C4-2B (cell line): ENCODE results near the gene STRIP2.
"Not testable (repeated sequence)": the region's sequence is repeated elsewhere in the genome, so short reads cannot be mapped to it uniquely, and the experiment has no call there.

Experiments used
- H3K27ac ChIP-seq: fragments of 450-650 bp; 2 replicates; pipeline ENCODE4 v1.5.1; 2017
- CTCF ChIP-seq: fragments of 450-650 bp; conservative IDR thresholded peaks from 2 replicates; pipeline ENCODE4 v1.5.1; 2017; ENCODE audit warnings: mild to moderate bottlenecking
- ZFX ChIP-seq: fragments of 450-650 bp; IDR thresholded peaks from 2 replicates; pipeline ENCODE4 v1.6.1; 2017

The STRIP2 gene

GRCh38 chr7:129469930-129470329, 35.7 kb downstream of the STRIP2 start:
- TF ChIP-seq ZFX, result no peak
- no peak for TF ChIP-seq CTCF
- H3K27ac ChIP-seq, result no peak overlapping the region

GRCh38 chr7:129470411-129470810, 36.2 kb downstream of the STRIP2 start:
- no peak overlapping the region for H3K27ac ChIP-seq

GRCh38 chr7:129471402-129471827, 37.2 kb downstream of the STRIP2 start:
- H3K27ac ChIP-seq, result no peak overlapping the region

More at GRCh38 chr7:129470411-129470810, 36.2 kb downstream of the STRIP2 start:
- no peak for TF ChIP-seq ZFX
- no peak for TF ChIP-seq CTCF

GRCh38 chr7:129475931-129476330, 41.7 kb downstream of the STRIP2 start:
- not testable (repeated sequence) for H3K27ac ChIP-seq

More at GRCh38 chr7:129471402-129471827, 37.2 kb downstream of the STRIP2 start:
- TF ChIP-seq ZFX (no peak), CTCF (no peak)

GRCh38 chr7:129476398-129476797, 42.2 kb downstream of the STRIP2 start:
- not testable (repeated sequence) for H3K27ac ChIP-seq

- H3K27ac ChIP-seq, result no peak overlapping the region
- no peak for TF ChIP-seq CTCF
- TF ChIP-seq ZFX, result no peak
These were observed 45.6 kb downstream of the STRIP2 start for GRCh38 chr7:129479831-129480230.

- no peak for TF ChIP-seq ZFX
- TF ChIP-seq CTCF, result no peak
- no peak overlapping the region for H3K27ac ChIP-seq
These were observed 46.6 kb downstream of the STRIP2 start for GRCh38 chr7:129480674-129481363.

GRCh38 chr7:129481376-129481775, 47.1 kb downstream of the STRIP2 start:
- H3K27ac ChIP-seq, result not testable (repeated sequence)

- no peak overlapping the region for H3K27ac ChIP-seq
- no peak for TF ChIP-seq ZFX
- TF ChIP-seq CTCF, result no peak
These were observed 48.5 kb downstream of the STRIP2 start for GRCh38 chr7:129482781-129483180.
